Measurements from ENCODE around the gene PTBP1.

PTBP1 gene

GRCh38 chr19:843180-843835 is 46.1 kb downstream of the PTBP1 start:
- no peak for TF ChIP-seq EZH2phosphoT487 (IDR thresholded peaks at IDR 0.05; ENCODE audit: low read length)
- TF ChIP-seq CTCF (IDR thresholded peaks at IDR 0.05; ENCODE audit: low read length): no peak
- no peak for TF ChIP-seq EZH2 (optimal IDR thresholded peaks at IDR 0.05; ENCODE audit: low read depth, low read length)
- Histone ChIP-seq H3K36me3 (replicated peaks; ENCODE audit: insufficient read depth, low read length) (no peaks in the 10 kb centered on the region), H3K9ac (ENCODE audit: low read length) (no peak overlapping the region), H3K4me3 (ENCODE audit: low read length) (no peak overlapping the region), H3K79me2 (ENCODE audit: low read length) (no peaks in the 10 kb centered on the region), H3F3A (ENCODE audit: insufficient read depth, low read length) (peaks cover 9% of the 10 kb centered on the region), H4K20me1 (ENCODE audit: insufficient read depth, low read length) (no peaks in the 10 kb centered on the region), H3K4me2 (ENCODE audit: low read depth, low read length) (peak overlapping the region; percentile 31; the same call in 1 of the 2 replicates), H3K27me3 (replicated peaks; ENCODE audit: insufficient read depth, low read length) (peaks cover 79% of the 10 kb centered on the region), H3K4me1 (ENCODE audit: low read length) (peaks cover 8% of the 10 kb centered on the region; the same call in 1 of the 2 replicates), H2AFZ (ENCODE audit: low read length) (no peak overlapping the region), H3K9me2 (replicated peaks; ENCODE audit: insufficient read depth, low read length) (no peaks in the 10 kb centered on the region), H3K9me3 (replicated peaks; ENCODE audit: insufficient read depth, low read length) (no peaks in the 10 kb centered on the region), H3K27ac (ENCODE audit: low read length) (no peak overlapping the region)
- no peak for DNase-seq

GRCh38 chr19:843836-844545 is 46.7 kb downstream of the PTBP1 start:
- H3K9me2 ChIP-seq (replicated peaks; ENCODE audit: insufficient read depth, low read length): no peaks in the 10 kb centered on the region
- no peak for TF ChIP-seq EZH2phosphoT487 (IDR thresholded peaks at IDR 0.05; ENCODE audit: low read length)
- TF ChIP-seq EZH2 (optimal IDR thresholded peaks at IDR 0.05; ENCODE audit: low read depth, low read length): no peak
- TF ChIP-seq CTCF (IDR thresholded peaks at IDR 0.05; ENCODE audit: low read length): no peak
- H3K27me3 ChIP-seq (replicated peaks; ENCODE audit: insufficient read depth, low read length): peaks cover 81% of the 10 kb centered on the region
- no peak overlapping the region for H3K9ac ChIP-seq (ENCODE audit: low read length)
- H4K20me1 ChIP-seq (ENCODE audit: insufficient read depth, low read length): no peaks in the 10 kb centered on the region
- H3K4me1 ChIP-seq (ENCODE audit: low read length): peaks cover 8% of the 10 kb centered on the region; the same call in 1 of the 2 replicates
- peak overlapping the region; percentile 31; the same call in 1 of the 2 replicates for H3K4me2 ChIP-seq (ENCODE audit: low read depth, low read length)
- H3K4me3 ChIP-seq (ENCODE audit: low read length): no peak overlapping the region
- H2AFZ ChIP-seq (ENCODE audit: low read length): no peak overlapping the region
- no peaks in the 10 kb centered on the region for H3K79me2 ChIP-seq (ENCODE audit: low read length)
- no peaks in the 10 kb centered on the region for H3K9me3 ChIP-seq (replicated peaks; ENCODE audit: insufficient read depth, low read length)
- DNase-seq: no peak
- no peak overlapping the region for H3K27ac ChIP-seq (ENCODE audit: low read length)
- peaks cover 9% of the 10 kb centered on the region for H3F3A ChIP-seq (ENCODE audit: insufficient read depth, low read length)
- H3K36me3 ChIP-seq (replicated peaks; ENCODE audit: insufficient read depth, low read length): no peaks in the 10 kb centered on the region

- Histone ChIP-seq H4K20me1 (ENCODE audit: insufficient read depth, low read length) (no peaks in the 10 kb centered on the region), H3K79me2 (ENCODE audit: low read length) (no peaks in the 10 kb centered on the region), H3K36me3 (replicated peaks; ENCODE audit: insufficient read depth, low read length) (no peaks in the 10 kb centered on the region), H3K27ac (ENCODE audit: low read length) (no peak overlapping the region), H3K9ac (ENCODE audit: low read length) (no peak overlapping the region), H3K27me3 (replicated peaks; ENCODE audit: insufficient read depth, low read length) (peaks cover 81% of the 10 kb centered on the region), H3K9me2 (replicated peaks; ENCODE audit: insufficient read depth, low read length) (no peaks in the 10 kb centered on the region), H3K4me2 (ENCODE audit: low read depth, low read length) (0 out of 2 replicates have a peak overlapping the region, but pooled peaks have one; percentile 16), H3F3A (ENCODE audit: insufficient read depth, low read length) (peaks cover 9% of the 10 kb centered on the region), H3K4me1 (ENCODE audit: low read length) (peaks cover 8% of the 10 kb centered on the region; the same call in 1 of the 2 replicates), H2AFZ (ENCODE audit: low read length) (no peak overlapping the region), H3K9me3 (replicated peaks; ENCODE audit: insufficient read depth, low read length) (no peaks in the 10 kb centered on the region), H3K4me3 (ENCODE audit: low read length) (no peak overlapping the region)
- no peak for TF ChIP-seq EZH2 (optimal IDR thresholded peaks at IDR 0.05; ENCODE audit: low read depth, low read length)
- TF ChIP-seq CTCF (IDR thresholded peaks at IDR 0.05; ENCODE audit: low read length): no peak
- no peak for TF ChIP-seq EZH2phosphoT487 (IDR thresholded peaks at IDR 0.05; ENCODE audit: low read length)
- DNase-seq: no peak
Observed at GRCh38 chr19:844546-844971, 47.3 kb downstream of the PTBP1 start.

Data from MM.1S (cell line).